Colonic mucosa (tissue), 4 donors: ENCODE data around the gene C16orf95. TPM values are rescaled to one million over a fixed set of nuclear protein-coding genes. Genes with fewer than 3 reads are reported as not detected.

ENCODE experiments used
- DNase-seq: peaks from one replicate; pipeline ENCODE4 v3.0.0-alpha.2; 2020
- H3K27ac ChIP-seq: fragments of 200-600 bp; one replicate; pipeline ENCODE4 v1.8.0; 2021
- H3K27me3 ChIP-seq: fragments of 200-600 bp; one replicate; pipeline ENCODE4 v1.8.0; 2021
- H3K36me3 ChIP-seq: fragments of 200-600 bp; one replicate; pipeline ENCODE4 v1.8.0; 2021
- H3K4me1 ChIP-seq: fragments of 200-600 bp; one replicate; pipeline ENCODE4 v1.8.0; 2021; ENCODE audit warnings: mild to moderate bottlenecking
- H3K4me3 ChIP-seq: fragments of 200-600 bp; one replicate; pipeline ENCODE4 v1.8.0; 2021
- H3K9ac ChIP-seq, 2 donors: one replicate each; pipeline ENCODE4 v1.7.0; 2013; ENCODE audit warnings: control low read depth in 2 of 2, low read depth in 2 of 2, low read length in 2 of 2
- H3K9me3 ChIP-seq: fragments of 200-600 bp; one replicate; pipeline ENCODE4 v1.8.0; 2021
- intact Hi-C: fragments of 100-400 bp; cut with DNase I; formaldehyde crosslinking; loops from one replicate; pipeline ENCODE4 v1.14.1; 2022
- total RNA-seq, 2 donors: library from RNA; stranded (reverse); fragmentation: NEBNext Ultra II Directional in 1 of 2; extraction: Animal tissue kit (Norgen Biotek cat#: 25700) in 1 of 2; gene quantifications; one replicate each; pipeline ENCODE4 v1.2.1, GENCODE V29; 2021
- TF ChIP-seq, protein P1 (sequence below): fragments of 200-600 bp; IDR thresholded peaks from one replicate; pipeline ENCODE4 v1.8.0; 2022; ENCODE audit warnings: antibody characterized with exemption, mild to moderate bottlenecking
- donor health status: healthy.
- donor health status: DM: no; HTN: no; CAD: no.
- donor health status: DM: no; HTN: no; CAD: no.

C16orf95 gene
- total RNA-seq, 2 donors from 2014 or later: 5.0 to 9.7 TPM

GRCh38 chr16:87336434-87337240 is 19.4 kb upstream of the C16orf95 start:
- Histone ChIP-seq H3K4me3 (no peak overlapping the region), H3K9ac (no peak overlapping the region), H3K4me1 (no peaks in the 10 kb centered on the region), H3K9me3 (no peaks in the 10 kb centered on the region), H3K27ac (no peak overlapping the region), H3K27me3 (no peaks in the 10 kb centered on the region), H3K36me3 (peaks cover 9% of the 10 kb centered on the region)
- intact Hi-C loops: no loop called here
- TF ChIP-seq, protein P1, sequence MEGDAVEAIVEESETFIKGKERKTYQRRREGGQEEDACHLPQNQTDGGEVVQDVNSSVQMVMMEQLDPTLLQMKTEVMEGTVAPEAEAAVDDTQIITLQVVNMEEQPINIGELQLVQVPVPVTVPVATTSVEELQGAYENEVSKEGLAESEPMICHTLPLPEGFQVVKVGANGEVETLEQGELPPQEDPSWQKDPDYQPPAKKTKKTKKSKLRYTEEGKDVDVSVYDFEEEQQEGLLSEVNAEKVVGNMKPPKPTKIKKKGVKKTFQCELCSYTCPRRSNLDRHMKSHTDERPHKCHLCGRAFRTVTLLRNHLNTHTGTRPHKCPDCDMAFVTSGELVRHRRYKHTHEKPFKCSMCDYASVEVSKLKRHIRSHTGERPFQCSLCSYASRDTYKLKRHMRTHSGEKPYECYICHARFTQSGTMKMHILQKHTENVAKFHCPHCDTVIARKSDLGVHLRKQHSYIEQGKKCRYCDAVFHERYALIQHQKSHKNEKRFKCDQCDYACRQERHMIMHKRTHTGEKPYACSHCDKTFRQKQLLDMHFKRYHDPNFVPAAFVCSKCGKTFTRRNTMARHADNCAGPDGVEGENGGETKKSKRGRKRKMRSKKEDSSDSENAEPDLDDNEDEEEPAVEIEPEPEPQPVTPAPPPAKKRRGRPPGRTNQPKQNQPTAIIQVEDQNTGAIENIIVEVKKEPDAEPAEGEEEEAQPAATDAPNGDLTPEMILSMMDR: no peak
- no peak for DNase-seq

GRCh38 chr16:87335625-87336433 is 18.6 kb upstream of the C16orf95 start:
- Histone ChIP-seq H3K36me3 (peaks cover 17% of the 10 kb centered on the region), H3K9ac (no peak overlapping the region), H3K9me3 (no peaks in the 10 kb centered on the region), H3K27me3 (no peaks in the 10 kb centered on the region), H3K4me3 (no peak overlapping the region), H3K27ac (no peak overlapping the region), H3K4me1 (no peaks in the 10 kb centered on the region)
- DNase-seq: no peak
- TF ChIP-seq, protein P1: no peak
- intact Hi-C loops: no loop called here

DNA sequence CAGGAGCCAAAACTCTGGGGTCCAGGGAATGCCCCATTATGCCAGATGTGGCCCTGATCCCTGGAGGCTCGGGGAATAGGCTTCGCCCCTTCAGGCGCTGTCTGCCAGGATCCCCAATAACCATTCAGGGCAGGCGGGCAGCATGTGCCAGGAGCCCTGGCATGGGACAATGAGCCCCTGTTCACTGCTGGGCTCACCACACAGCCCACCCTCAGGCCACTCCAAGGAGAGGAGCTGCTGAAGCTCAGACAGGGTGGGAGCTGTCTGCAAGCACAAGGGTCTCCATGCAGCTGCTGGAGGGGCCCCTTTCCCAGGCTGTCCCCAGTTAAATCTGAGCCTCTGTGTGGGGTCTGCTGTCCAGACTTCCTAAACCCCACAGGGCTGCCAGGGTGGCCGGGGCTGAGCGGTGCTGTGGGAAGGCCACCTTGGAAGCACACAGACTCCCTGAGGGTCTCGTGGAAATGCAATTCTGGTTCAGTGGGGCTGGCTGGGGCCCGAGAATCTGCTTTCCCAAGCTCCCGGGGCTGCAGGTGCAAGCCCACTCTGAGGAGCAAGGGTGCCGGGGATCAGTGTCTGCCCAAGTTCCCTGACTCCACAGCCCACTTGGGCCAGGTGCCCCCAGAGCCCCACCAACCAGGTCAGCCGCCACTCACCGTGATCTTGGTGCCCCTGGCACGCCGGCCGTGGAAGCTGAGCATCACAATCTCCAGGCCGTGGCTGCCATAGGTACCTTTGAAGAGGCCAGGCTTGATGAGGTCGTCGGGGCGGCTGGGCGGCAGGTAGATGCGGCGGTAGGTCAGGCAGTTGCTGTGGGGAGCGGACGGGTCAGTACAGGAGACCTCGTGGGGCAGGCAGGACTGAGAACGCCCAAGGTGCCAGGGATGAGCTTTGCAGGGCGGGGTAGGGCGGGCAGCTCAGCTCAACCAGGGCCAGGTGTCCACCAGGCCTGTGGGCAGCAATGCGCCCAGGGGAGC is 17.7 kb upstream of the C16orf95 start:
- no peaks in the 10 kb centered on the region for H3K9me3 ChIP-seq
- H3K27me3 ChIP-seq: no peaks in the 10 kb centered on the region
- H3K4me1 ChIP-seq: no peaks in the 10 kb centered on the region
- H3K27ac ChIP-seq: no peak overlapping the region
- TF ChIP-seq, protein P1: no peak
- no peak for DNase-seq
- H3K9ac ChIP-seq: no peak overlapping the region
- no peak overlapping the region for H3K4me3 ChIP-seq
- H3K36me3 ChIP-seq: peaks cover 17% of the 10 kb centered on the region
- intact Hi-C loops: no loop called here

DNA sequence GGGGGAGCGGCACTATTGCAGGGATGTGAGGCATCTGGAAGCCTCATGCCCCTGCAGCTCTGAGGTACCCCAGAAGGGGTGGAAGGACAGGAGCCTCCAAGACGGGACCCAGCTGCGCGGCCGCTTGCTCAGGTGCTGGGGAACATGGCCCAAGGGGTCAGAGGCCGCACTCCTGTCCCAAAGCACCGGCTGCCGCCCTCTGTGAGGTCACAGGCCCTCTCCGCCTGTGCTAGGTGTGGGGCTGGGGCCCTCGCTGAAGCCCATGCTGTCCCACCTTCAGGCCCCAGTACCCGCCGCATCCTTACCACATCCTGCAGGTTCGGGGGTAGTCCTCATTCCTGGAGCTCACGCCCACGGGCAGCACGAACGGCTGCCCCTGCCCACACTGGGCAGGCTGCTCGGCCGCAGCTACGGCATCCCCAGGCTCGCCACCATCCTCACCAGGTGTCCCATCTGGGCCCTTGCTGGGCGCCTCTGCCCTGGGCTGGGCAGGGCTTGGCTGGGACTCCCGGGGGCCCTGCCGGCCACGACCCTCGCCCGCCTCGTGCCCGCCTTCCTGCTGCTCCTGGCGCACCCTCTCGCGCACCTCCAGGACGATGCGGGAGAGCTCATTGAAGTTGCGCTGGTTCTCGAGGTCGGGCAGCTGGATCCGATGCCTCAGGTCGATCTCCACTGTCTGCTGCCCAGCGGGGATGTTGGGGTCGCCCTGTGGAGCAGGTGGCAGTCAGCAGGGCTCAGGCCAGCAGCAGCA is 16.6 kb upstream of the C16orf95 start:
- DNase-seq: no peak
- no peak overlapping the region for H3K9ac ChIP-seq
- intact Hi-C loops: no loop called here
- no peak overlapping the region for H3K4me3 ChIP-seq
- no peaks in the 10 kb centered on the region for H3K9me3 ChIP-seq
- no peaks in the 10 kb centered on the region for H3K4me1 ChIP-seq
- peaks cover 17% of the 10 kb centered on the region for H3K36me3 ChIP-seq
- TF ChIP-seq, protein P1: no peak
- no peak overlapping the region for H3K27ac ChIP-seq
- no peaks in the 10 kb centered on the region for H3K27me3 ChIP-seq
